SK-N-MC (cell line): ENCODE data around the gene NUP153.

Experiments used
- DNase-seq: peaks from one replicate; pipeline ENCODE4 v3.0.0-alpha.2; 2011; ENCODE audit warnings: low read depth, low spot score
- H3K27ac ChIP-seq: fragments of 200-600 bp; sonication (generic); 2 replicates; pipeline ENCODE4 v1.5.1; 2016; ENCODE audit warnings: mixed run types
- H3K36me3 ChIP-seq: fragments of 200-600 bp; sonication (generic); 2 replicates; pipeline ENCODE4 v1.6.1; 2017; ENCODE audit warnings: antibody characterized with exemption, low read length, mixed read lengths; ENCODE audit not compliant: insufficient read depth
- H3K4me3 ChIP-seq: fragments of 200-600 bp; sonication (generic); 2 replicates; pipeline ENCODE4 v1.5.1; 2016
- H3K9ac ChIP-seq: fragments of 200-600 bp; sonication (generic); 2 replicates; pipeline ENCODE4 v1.8.0; 2017; ENCODE audit warnings: mixed run types, mixed read lengths; ENCODE audit not compliant: insufficient read length
- H3K9me3 ChIP-seq: fragments of 200-600 bp; sonication (generic); 2 replicates; pipeline ENCODE4 v1.6.1; 2017; ENCODE audit warnings: low read depth, mild to moderate bottlenecking, antibody characterized with exemption, low read length, moderate library complexity, mixed read lengths
- EZH2 ChIP-seq: fragments of 200-600 bp; sonication (generic); IDR thresholded peaks from one replicate; pipeline ENCODE4 v1.6.1; 2017; ENCODE audit warnings: antibody characterized with exemption
- FOXP2 ChIP-seq: optimal IDR thresholded peaks from 2 replicates; pipeline ENCODE3; 2011; ENCODE audit warnings: mild to moderate bottlenecking, moderate library complexity; ENCODE audit not compliant: insufficient read depth; ENCODE audit errors: extremely low read length, control extremely low read depth
- POLR2AphosphoS5 ChIP-seq: IDR thresholded peaks from 2 replicates; pipeline ENCODE4 v1.6.1; 2012; ENCODE audit warnings: mild to moderate bottlenecking, low read depth, low read length, borderline replicate concordance

The NUP153 gene

DNA sequence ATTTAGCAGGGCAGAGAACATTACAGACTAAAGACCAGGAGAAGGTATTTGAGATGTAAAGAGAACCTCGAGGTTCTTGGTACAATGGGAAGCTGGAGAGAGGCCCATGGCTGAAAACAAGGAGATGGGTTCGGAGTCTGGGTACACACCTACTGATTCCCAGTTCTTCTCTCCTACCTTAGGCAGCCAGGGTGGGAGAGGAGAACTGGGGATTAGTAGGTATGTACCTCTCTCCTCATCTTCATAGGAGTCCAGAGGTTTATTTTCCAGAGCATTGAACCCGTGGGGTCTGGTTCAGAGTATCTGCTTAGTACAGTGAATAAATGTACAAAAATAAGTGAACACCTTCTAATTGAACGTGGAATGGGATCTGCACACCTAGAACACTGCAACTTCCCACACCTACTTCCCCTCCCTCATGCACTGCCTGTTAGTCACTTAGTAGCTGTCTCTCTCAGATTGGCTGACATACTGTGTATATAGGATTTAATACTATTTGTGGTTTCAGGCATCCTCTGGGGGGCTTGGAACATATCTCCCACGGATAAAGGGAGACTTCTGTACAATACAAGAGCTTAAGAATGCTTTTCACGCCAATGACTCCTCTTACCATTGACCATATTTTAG lies 23.5 kb upstream of the NUP153 start:
- Histone ChIP-seq H3K9me3 (no peaks in the 10 kb centered on the region), H3K4me3 (no peak overlapping the region), H3K36me3 (no peaks in the 10 kb centered on the region), H3K27ac (no peak overlapping the region), H3K9ac (no peak overlapping the region)
- DNase-seq = no peak
- no peak for TF ChIP-seq EZH2
- TF ChIP-seq POLR2AphosphoS5 = no peak
- no peak for TF ChIP-seq FOXP2

DNA sequence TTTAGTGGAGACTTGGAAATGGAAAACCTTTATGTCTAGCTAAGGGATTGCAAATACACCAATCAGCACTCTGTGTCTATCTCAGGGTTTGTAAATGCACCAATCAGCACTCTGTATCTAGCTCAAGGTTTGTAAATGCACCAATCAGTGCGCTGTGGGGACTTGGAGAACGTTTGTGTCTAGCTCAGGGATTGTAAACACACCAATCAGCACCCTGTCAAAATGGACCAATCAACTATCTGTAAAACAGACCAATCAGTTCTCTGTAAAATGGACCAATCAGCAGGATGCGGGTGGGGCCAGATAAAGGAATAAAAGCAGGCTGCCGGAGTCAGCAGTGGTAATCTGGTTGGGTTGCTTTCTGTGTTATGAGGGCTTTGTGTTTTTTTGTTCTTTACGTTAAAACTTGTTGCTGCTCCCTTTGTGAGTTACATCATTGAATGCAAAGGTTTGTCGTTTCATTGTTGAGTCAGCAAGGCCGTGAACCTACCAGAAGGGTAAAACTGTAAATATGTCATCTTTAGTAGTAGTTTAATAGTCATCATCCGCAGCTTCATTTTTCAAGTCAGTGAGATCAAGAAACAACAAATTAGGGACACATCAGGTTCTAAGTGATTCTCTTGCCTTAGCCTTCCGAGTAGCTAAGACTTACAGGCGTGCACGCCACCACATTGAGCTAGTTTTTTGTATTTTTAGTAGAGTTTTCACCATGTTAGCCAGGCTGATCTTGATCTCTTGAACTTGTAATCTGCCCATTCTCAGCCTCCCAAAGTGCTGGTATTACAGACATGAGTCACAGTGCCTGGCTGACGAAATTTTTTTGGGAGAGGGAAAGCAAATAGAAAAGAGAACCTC lies 22.7 kb upstream of the NUP153 start:
- Histone ChIP-seq H3K36me3 (no peaks in the 10 kb centered on the region), H3K4me3 (no peak overlapping the region), H3K9ac (no peak overlapping the region), H3K9me3 (no peaks in the 10 kb centered on the region), H3K27ac (no peak overlapping the region)
- no peak for TF ChIP-seq POLR2AphosphoS5
- no peak for TF ChIP-seq FOXP2
- no peak for TF ChIP-seq EZH2
- DNase-seq = no peak

DNA sequence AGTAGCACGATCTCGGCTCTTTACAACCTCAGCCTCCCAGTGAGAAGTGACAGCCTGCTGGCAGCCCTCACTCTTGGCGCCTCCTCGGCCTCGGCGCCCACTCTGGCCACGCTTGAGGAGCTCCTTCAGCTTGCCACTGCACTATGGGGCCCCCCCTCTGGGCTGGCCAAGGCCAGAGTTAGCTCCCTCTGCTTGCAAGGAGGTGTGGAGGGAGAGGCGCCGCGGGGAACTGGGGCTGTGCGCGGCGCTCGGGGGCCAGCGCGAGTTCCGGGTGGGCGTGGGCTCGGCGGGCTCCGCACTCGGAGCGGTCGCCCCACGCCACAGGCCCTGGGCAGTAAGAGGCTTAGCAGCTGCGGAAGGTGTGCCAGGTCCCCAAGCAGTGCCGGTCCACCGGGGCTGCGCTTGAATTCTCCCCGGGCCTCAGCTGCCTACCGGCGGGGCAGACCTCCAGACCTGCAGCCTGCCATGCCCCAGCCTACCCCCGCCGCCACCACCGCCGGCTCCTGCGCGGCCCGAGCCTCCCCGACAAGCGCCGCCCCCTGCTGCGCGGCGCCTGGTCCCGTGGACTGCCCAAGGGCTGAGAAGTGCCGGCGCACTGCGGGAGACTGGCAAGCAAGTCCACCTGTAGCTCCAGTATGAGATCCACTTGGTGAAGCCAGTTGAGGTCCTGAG lies 22.0 kb upstream of the NUP153 start:
- H3K9me3 ChIP-seq = no peaks in the 10 kb centered on the region
- no peak for DNase-seq
- H3K4me3 ChIP-seq = no peak overlapping the region
- no peak overlapping the region for H3K27ac ChIP-seq
- TF ChIP-seq POLR2AphosphoS5 (no peak), EZH2 (no peak), FOXP2 (no peak)
- H3K36me3 ChIP-seq = no peaks in the 10 kb centered on the region
- H3K9ac ChIP-seq = no peak overlapping the region

DNA sequence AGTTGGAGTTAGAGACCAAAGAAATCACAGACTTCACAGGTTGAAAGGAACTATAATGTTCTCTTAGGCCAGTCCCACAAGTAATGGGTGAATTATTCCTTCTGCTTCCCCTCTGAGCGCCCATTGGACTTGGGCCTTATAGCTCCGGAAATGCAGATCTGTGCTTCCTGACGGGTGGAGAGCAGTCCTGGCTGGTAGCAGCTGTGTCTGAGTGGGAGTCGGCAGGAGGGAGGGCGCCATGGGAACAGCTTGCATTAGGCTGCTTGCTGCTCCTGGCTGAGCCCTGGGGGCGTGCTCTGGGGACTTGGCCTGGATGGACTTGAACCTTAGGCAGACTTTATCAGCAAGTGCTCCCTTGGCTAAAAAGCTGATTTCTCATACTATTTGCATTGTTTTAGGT lies 18.4 kb upstream of the NUP153 start:
- peak overlapping the region; percentile 38; the same call in 1 of the 2 replicates for H3K4me3 ChIP-seq
- H3K36me3 ChIP-seq = no peaks in the 10 kb centered on the region
- TF ChIP-seq POLR2AphosphoS5 = peak; percentile 39; the same call in 1 of the 2 replicates
- TF ChIP-seq EZH2 = no peak
- peak overlapping the region; percentile 27 for H3K9ac ChIP-seq
- DNase-seq = peak; percentile 66
- H3K9me3 ChIP-seq = no peaks in the 10 kb centered on the region
- H3K27ac ChIP-seq = peak overlapping the region; percentile 78

- no peak overlapping the region for H3K9ac ChIP-seq
- H3K4me3 ChIP-seq = no peak overlapping the region
- DNase-seq = no peak
- no peak overlapping the region for H3K27ac ChIP-seq
- no peaks in the 10 kb centered on the region for H3K9me3 ChIP-seq
- H3K36me3 ChIP-seq = no peaks in the 10 kb centered on the region
- no peak for TF ChIP-seq POLR2AphosphoS5
- TF ChIP-seq FOXP2 = no peak
- TF ChIP-seq EZH2 = no peak
Measured at GRCh38 chr6:17724341-17724740, 17.6 kb upstream of the NUP153 start.

DNA sequence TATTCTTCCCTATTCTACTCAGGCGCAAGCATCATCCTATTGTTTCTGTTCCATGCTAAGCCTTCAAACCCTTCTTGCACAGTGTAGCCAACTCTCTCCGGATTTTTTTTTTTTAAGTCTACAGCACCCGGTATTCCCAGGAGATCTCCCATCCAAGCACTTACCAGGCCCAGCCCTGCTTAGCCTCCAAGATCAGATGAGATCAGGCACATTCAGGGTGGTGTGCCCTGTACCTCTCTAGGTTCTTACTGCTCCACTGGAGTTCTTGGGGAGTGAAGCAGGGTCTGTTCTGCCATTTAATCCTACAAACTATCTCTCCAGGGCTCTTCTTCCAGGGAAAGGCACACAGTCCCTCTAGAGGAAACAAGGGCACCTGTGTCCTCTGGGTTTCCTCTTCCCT lies 14.9 kb upstream of the NUP153 start:
- no peaks in the 10 kb centered on the region for H3K36me3 ChIP-seq
- H3K4me3 ChIP-seq = no peak overlapping the region
- no peaks in the 10 kb centered on the region for H3K9me3 ChIP-seq
- no peak for DNase-seq
- H3K9ac ChIP-seq = no peak overlapping the region
- H3K27ac ChIP-seq = no peak overlapping the region
- TF ChIP-seq POLR2AphosphoS5 (no peak), FOXP2 (no peak), EZH2 (no peak)

GRCh38 chr6:17719323-17720041 lies 12.8 kb upstream of the NUP153 start:
- TF ChIP-seq EZH2 = no peak
- no peak for TF ChIP-seq FOXP2
- no peak for TF ChIP-seq POLR2AphosphoS5
- Histone ChIP-seq H3K36me3 (no peaks in the 10 kb centered on the region), H3K9me3 (no peaks in the 10 kb centered on the region), H3K4me3 (no peak overlapping the region), H3K9ac (no peak overlapping the region), H3K27ac (no peak overlapping the region)
- no peak for DNase-seq

DNA sequence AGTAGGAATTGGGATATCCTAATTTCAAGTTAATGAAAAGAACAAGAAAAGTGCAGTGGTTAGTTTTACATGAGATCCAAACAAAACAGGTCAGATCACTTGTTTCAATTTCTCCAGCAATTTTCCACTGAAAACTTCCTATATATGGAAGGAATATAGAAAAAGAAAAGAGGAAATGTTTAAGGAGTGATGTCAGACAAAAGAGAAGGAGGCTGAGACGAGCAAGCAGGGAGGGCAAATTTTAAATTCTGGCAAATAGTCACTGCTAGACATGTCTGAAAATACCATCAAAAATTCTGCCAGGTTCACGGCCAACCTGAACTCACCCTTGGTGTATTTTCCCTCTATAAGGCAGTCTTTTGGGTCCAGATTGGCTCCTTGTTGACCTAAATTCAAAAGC lies 9.5 kb upstream of the NUP153 start:
- no peaks in the 10 kb centered on the region for H3K36me3 ChIP-seq

More for the DNA sequence above, 9.5 kb upstream of the NUP153 start:
- DNase-seq = no peak
- no peak overlapping the region for H3K27ac ChIP-seq
- TF ChIP-seq FOXP2 = no peak
- no peak for TF ChIP-seq POLR2AphosphoS5
- no peak for TF ChIP-seq EZH2
- no peak overlapping the region for H3K4me3 ChIP-seq
- no peaks in the 10 kb centered on the region for H3K9me3 ChIP-seq
- H3K9ac ChIP-seq = no peak overlapping the region
